Measurements from ENCODE around the gene VAMP2. TPM values are rescaled to one million over a fixed set of nuclear protein-coding genes. Genes with fewer than 3 reads are reported as not detected.

VAMP2 gene
- total and polyA plus RNA-seq, 2 of the 4 experiments (the other 2 are of a cell fraction), result 2.3 to 33.3 TPM

DNA sequence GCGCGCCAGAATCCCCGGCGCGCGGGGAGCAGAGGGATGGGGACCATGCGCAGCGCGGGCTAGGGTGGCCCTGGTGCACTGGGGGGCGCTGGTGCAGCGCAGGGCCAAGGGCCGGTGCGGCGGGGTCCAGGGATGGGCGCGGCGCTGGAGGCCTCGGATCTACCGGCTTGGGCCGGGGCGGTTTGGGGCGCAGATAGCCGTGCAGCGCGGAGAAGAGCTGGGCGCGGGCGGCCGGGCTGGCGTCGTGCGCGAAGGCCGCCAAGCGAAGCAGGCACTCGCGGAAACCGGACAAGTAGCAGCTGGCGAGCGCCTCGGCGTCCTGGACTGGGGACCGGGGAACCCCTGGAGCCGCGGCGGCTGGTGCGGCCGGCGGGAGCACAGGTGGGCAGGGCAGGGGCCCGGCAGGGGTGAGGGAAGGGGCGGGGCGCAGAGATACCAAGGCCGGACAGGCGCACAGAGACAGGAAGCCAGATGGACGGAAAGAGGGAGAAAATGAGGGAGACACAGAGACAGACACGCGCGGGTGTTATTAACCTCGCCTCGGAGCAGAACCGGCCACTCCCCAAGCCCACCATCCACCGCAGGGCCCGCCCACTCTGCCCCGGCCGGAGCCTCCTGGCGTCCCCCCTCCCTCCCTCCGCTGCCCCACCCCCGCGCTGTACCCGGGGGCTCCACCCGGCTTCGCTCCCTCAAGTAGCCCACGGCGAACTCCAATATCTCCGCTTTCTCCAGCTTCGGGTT, 40.9 kb downstream of the VAMP2 start:
- H3K9me1 ChIP-seq (ENCODE audit: insufficient read depth, low read length), result peaks cover 9% of the 10 kb centered on the region
- 0% methylated on average over 30 of the region's 76 CpGs; no CpG with 5 or more reads in 1 of the 2 experiments for WGBS, 2 experiments (ENCODE audit: extremely low coverage in 2 of 2, insufficient read length in 1 of 2)

More for the DNA sequence above, 40.9 kb downstream of the VAMP2 start:
- H3K27ac ChIP-seq (ENCODE audit: insufficient read depth, low read length), result no peak overlapping the region
- no peaks in the 10 kb centered on the region; the same call in 1 of the 2 replicates for H3K27me3 ChIP-seq (ENCODE audit: control insufficient read depth, insufficient read depth, low read length)
- peak; percentile 25 for ATAC-seq (ENCODE audit: low read depth)
- no peak overlapping the region for H3K18ac ChIP-seq (ENCODE audit: low read depth, low read length)
- H3K79me1 ChIP-seq (ENCODE audit: low read depth in 1 of 2, low read length in 2 of 2), result no peaks in the 10 kb centered on the region; a peak in 1 of 4 replicates
- no peak overlapping the region for H4K5ac ChIP-seq (ENCODE audit: low read depth, low read length)
- no peak overlapping the region for H2AK5ac ChIP-seq (ENCODE audit: low read depth, low read length)
- H2BK120ac ChIP-seq (ENCODE audit: low read depth, low read length), result no peak overlapping the region
- no peak overlapping the region for H3K56ac ChIP-seq (ENCODE audit: extremely low read depth, insufficient read depth, low read length)
- H3K14ac ChIP-seq (replicated peaks; ENCODE audit: low read depth, low read length), result no peak overlapping the region
- peaks cover 14% of the 10 kb centered on the region for H3K4me1 ChIP-seq (ENCODE audit: control insufficient read depth, insufficient read depth, low read length)
- no peak overlapping the region for H3K4ac ChIP-seq (ENCODE audit: low read depth, low read length)
- H4K20me1 ChIP-seq (ENCODE audit: insufficient read depth, low read length), result peaks cover 24% of the 10 kb centered on the region
- POLR2A ChIA-PET (ENCODE audit: unreplicated experiment), result no interaction called here
- in situ Hi-C loops (cut with MboI; ENCODE audit: low sequenced_read_pairs), result loop anchor here (5.0 kb wide), 1 partner anchor 100 kb away; no protein-coding TSS in a partner anchor
- H4K8ac ChIP-seq (ENCODE audit: low read depth in 2 of 2, low read length in 2 of 2), result no peak overlapping the region
- no peak overlapping the region for H3K23ac ChIP-seq (ENCODE audit: low read depth, low read length)
- no peak overlapping the region for H2BK5ac ChIP-seq (ENCODE audit: low read depth, low read length, poor library complexity, severe bottlenecking)
- H3K4me2 ChIP-seq (ENCODE audit: low read depth, low read length), result peak overlapping the region; percentile 86
- dilution Hi-C loops (cut with HindIII; ENCODE audit: low sequenced_read_pairs, unreplicated experiment), result loop anchor here (25.0 kb wide), 1 partner anchor 115 kb away; the partner anchor contains the start of genes CTC1 and PFAS
- intact Hi-C loops (cut with micrococcal nuclease), result no loop called here
- H3K9ac ChIP-seq (ENCODE audit: low read depth, low read length), result no peak overlapping the region
- peak overlapping the region; percentile 66 for H2AK9ac ChIP-seq (replicated peaks; ENCODE audit: low read depth, low read length, poor library complexity)
- peak; percentile 55 for DNase-seq
- H3K9me3 ChIP-seq (ENCODE audit: control insufficient read depth, insufficient read depth, low read length), result no peaks in the 10 kb centered on the region
- peak overlapping the region; percentile 88 for H2AFZ ChIP-seq (replicated peaks; ENCODE audit: low read length, poor library complexity)
- H3K4me3 ChIP-seq (ENCODE audit: insufficient read depth, low read depth, low read length), result peak overlapping the region; percentile 73
- no peak overlapping the region for H4K91ac ChIP-seq (ENCODE audit: insufficient read depth, low read depth, low read length)
- CTCF ChIA-PET, result interaction anchor here (0.6 to 1.1 kb wide), 4 partner anchors 35 to 101 kb away, joined by 3 to 4 read pairs (median 3); no protein-coding TSS in a partner anchor
- no peaks in the 10 kb centered on the region for H3K36me3 ChIP-seq (ENCODE audit: control insufficient read depth, insufficient read depth, low read length)
- no peak overlapping the region for H2BK15ac ChIP-seq (ENCODE audit: low read depth, low read length)
- no peak overlapping the region for H2BK20ac ChIP-seq (ENCODE audit: low read depth, low read length)
- TF ChIP-seq, protein P1, sequence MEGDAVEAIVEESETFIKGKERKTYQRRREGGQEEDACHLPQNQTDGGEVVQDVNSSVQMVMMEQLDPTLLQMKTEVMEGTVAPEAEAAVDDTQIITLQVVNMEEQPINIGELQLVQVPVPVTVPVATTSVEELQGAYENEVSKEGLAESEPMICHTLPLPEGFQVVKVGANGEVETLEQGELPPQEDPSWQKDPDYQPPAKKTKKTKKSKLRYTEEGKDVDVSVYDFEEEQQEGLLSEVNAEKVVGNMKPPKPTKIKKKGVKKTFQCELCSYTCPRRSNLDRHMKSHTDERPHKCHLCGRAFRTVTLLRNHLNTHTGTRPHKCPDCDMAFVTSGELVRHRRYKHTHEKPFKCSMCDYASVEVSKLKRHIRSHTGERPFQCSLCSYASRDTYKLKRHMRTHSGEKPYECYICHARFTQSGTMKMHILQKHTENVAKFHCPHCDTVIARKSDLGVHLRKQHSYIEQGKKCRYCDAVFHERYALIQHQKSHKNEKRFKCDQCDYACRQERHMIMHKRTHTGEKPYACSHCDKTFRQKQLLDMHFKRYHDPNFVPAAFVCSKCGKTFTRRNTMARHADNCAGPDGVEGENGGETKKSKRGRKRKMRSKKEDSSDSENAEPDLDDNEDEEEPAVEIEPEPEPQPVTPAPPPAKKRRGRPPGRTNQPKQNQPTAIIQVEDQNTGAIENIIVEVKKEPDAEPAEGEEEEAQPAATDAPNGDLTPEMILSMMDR (conservative IDR thresholded peaks at IDR 0.05; ENCODE audit: low read depth, low read length), result peak; percentile 62
- peak; percentile 63 for TF ChIP-seq RAD21 (IDR thresholded peaks at IDR 0.05; ENCODE audit: low read length)
- peak; percentile 42; the same call in 1 of the 2 replicates for TF ChIP-seq MAZ (IDR thresholded peaks at IDR 0.05; ENCODE audit: borderline replicate concordance, low read depth, low read length)
- TF ChIP-seq, protein P2, sequence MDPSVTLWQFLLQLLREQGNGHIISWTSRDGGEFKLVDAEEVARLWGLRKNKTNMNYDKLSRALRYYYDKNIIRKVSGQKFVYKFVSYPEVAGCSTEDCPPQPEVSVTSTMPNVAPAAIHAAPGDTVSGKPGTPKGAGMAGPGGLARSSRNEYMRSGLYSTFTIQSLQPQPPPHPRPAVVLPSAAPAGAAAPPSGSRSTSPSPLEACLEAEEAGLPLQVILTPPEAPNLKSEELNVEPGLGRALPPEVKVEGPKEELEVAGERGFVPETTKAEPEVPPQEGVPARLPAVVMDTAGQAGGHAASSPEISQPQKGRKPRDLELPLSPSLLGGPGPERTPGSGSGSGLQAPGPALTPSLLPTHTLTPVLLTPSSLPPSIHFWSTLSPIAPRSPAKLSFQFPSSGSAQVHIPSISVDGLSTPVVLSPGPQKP (IDR thresholded peaks at IDR 0.05; ENCODE audit: borderline replicate concordance, low read depth, low read length), result no peak
- peak; percentile 41 for TF ChIP-seq SMC3 (IDR thresholded peaks at IDR 0.05; ENCODE audit: low read depth, low read length)
- TF ChIP-seq POLR2A (IDR thresholded peaks at IDR 0.05; ENCODE audit: low read depth, low read length), result no peak
- TF ChIP-seq MXI1 (IDR thresholded peaks at IDR 0.05; ENCODE audit: borderline replicate concordance, low read depth, low read length), result no peak
- BruUV-seq (replicated peaks), result no TSS peak
